NCI-H510A treated with DMSO at 0.1 percent for 48 hours (cell line): ENCODE results near the gene LMOD1.
"Not testable (repeated sequence)": the region's sequence is repeated elsewhere in the genome, so short reads cannot be mapped to it uniquely, and the experiment has no call there.

Source experiments
- DNase-seq: peaks from one replicate; lab custom pipeline; 2025; lab: John Stamatoyannopoulos, UW

Gene LMOD1

DNA sequence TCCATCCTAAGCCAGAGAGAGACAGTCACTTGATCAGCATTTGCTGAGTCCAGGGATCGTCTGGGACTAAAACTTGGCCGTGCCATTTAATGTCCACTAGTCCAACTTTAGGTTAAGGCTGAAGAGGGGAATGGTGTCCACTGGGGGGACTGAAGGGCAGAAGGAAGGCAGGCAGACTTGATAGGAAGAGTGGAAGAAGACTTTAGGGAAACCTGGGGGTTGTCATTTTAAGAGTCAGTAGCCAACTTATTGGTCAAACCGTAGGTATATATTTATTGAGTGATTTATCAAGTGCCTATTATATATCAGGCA lies 1.3 kb upstream of the LMOD1 start:
- no peak for DNase-seq

- DNase-seq: no peak
These were observed 505 bp downstream of the LMOD1 start for GRCh38 chr1:201945863-201946223.

GRCh38 chr1:201945157-201945556 lies 1.2 kb downstream of the LMOD1 start:
- DNase-seq: no peak

DNA sequence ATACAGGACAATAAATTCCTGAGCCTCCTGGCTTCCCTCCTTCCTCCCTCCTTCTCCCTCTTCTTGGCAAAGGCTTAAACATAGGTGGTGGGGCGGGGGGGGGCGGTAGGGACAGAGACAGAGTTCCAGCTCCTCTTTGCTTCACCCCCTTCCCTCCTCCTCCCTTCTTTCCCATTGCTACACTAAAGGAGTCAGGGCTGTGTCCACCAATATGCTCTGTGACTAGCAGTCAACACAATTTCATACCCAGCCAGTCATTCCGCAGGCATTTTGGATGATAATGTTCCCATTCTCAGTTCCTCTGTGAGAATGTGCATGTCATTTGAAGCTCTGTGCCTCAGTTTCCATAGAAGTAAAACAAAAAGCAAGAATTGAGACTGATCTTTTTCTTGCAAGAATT lies 1.7 kb downstream of the LMOD1 start:
- DNase-seq: no peak

GRCh38 chr1:201944002-201944401 lies 2.3 kb downstream of the LMOD1 start:
- DNase-seq: no peak

DNA sequence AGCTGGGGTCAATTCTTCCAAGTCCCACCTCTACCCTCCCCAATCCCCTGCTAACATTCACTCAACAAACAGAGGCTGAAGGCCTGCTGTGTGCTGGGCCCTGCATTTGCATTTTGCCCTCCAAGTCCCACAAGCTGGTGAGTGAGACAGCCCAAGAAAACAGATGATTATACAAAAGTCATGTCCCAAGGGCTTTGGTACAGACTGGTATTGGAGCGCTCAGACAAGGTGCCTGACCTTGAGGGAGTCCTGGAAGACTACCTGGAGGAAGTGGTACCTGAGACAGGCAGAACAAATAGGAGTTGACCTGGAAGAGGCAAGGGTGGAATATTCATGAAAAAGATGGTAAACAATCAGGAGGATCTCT lies 4.2 kb downstream of the LMOD1 start:
- DNase-seq: no peak

- peak; percentile 78 for DNase-seq
These were observed 4.8 kb downstream of the LMOD1 start for GRCh38 chr1:201941420-201942128.

DNA sequence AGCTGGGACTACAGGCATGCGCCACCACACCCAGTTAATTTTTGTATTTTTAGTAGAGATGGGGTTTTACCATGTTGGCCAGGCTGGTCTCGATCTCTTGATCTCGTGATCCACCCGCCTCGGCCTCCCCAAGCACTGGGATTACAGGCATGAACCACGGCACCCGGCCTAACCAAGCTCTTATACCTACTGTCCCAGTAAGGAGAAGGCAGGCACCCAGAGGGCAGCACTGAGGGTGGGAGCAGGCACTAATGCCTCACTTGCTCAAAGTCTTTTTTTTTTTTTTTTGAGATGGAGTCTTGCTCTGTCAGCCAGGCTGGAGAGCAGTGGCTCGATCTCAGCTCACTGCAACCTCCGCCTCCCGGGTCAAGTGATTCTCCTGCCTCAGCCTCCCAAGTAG lies 6.0 kb downstream of the LMOD1 start:
- DNase-seq: not testable (repeated sequence)

GRCh38 chr1:201939574-201939973 lies 6.8 kb downstream of the LMOD1 start:
- no peak for DNase-seq

- no peak for DNase-seq
These were observed 7.2 kb downstream of the LMOD1 start for GRCh38 chr1:201939148-201939547.

DNA sequence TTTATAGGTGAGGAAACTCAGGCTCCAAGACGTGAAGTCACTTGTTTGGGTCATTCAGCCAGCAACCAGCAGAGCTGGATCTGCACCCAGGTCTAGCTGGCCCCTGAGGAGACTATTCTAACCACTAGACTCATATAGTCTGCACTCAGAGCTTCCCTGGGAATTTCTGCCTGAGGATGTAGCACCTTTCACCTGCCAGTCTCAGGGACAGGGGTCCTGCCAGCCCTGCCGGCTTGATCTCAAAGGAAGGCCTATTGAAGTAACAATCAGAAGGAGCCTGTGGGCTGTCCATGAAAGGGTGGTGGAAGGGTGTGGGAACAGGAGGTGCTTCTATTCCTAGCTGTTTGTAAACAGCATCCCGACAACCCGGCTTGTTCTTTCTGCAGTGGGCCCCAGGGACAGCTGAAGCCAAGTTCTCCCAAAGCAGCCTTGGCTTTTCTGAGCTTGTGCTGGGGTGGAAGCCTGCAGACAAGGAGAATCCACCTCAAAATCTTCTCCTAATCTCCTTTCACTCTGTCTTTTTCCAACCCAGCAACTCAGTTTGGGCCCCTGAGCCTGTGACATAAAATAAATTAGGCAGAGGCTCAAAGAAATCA lies 7.8 kb downstream of the LMOD1 start:
- DNase-seq: no peak

DNA sequence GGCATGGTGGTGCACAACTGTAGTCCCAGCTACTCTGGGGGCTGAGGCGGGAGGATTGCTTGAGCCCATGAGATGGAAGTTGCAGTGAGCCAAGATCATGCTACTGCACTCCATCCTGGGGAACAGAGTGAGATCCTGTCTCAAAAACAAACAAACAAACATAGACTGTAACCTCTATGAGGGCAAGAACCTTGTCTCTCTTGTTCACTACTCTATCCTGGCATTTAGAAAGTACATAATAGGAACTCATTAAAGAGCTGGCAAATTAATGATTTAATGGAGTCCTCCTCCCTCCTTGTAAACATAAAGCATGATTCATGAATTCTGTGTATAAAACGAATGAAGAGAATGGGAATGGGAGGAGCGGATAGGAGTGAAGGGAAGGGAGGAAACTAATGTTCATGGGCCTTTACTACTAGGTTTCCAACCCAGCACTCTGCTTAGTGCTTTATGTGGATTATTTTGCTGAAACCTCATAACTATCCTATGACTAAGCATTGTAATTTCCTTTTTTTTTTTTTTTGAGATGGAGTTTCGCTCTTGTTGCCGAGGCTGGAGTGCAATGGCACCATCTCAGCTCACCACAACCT lies 8.6 kb downstream of the LMOD1 start:
- no peak for DNase-seq

DNA sequence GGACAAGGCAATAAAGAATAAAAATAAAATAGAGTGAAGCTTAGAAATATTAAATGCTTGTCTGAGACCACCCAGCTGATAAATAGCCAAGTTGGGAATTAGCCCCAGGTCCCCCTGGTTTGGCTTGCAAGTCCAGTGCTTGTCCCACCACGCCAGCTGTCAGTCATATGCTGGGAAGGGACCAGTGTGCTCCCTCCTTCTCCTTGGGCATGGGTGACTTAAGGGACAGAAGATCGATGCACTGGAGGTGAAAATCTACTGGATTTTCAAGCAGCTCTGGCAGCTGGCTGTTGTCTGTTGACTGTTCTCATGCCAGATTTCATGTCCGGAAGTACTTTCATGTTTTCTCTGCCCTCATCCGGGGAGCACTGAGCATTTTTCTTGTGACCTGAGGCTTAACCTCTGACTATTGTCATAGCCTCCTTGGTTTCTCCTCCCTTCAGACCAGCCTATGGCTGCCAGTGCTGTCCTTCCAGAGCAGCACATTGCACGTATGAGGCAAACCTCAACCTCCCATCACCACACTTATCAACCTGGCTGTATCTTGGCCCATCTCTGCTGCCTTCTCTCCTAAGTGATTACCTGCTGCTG lies 12.4 kb downstream of the LMOD1 start:
- no peak for DNase-seq

DNA sequence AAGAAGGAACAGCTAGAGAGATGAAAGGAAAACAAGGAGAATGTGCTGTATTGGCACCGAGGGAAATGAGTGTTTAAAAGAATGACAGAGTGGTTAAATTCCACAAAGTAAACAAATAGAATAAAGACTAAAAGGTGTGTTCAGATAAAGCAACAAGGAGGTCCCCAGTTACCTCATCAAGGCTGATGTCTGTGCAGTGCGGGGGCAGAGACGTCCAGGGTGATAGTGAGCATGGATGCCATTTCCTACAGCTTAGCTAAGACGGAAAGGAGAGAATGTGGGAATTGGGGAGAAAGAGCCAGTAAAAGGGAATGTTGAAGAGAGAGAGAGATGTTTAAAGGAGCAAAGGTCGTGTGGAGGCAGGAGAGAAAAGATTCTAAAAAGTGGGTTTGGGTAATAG lies 15.5 kb downstream of the LMOD1 start:
- DNase-seq: no peak

GRCh38 chr1:201930137-201930536 lies 16.2 kb downstream of the LMOD1 start:
- DNase-seq: no peak

- no peak for DNase-seq
These were observed 18.1 kb downstream of the LMOD1 start for GRCh38 chr1:201928266-201928665.

DNA sequence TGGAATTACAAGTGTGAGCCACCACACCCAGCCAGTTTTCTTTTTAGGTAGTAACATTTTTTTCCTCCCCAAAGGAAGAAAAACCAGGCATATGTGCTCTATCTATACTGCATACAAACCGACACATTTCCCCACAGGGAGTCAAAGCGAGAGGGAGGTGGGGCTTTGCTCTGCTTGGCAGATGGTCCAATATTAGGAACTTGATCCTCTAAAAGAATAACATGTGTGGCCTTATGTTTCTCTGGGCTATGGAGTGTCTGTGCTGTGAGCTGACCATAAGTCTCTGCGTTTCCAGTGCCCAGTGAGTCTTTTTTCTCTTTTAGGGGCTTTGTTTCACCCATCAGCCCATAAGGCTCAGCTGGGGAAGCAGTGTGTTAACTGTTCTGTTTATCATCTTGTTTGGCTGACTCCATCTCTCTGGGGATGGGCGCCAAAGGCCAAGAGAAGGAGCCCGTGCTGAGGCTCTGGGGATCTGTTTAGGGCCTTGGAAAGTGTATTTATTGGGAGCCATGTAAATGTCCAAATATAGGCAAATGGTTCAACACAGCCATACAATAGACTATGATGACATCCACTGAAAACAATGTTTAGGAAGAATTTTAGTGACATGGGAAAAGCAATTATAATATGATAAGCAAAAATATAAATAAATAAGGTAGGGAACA lies 20.2 kb downstream of the LMOD1 start:
- no peak for DNase-seq

DNA sequence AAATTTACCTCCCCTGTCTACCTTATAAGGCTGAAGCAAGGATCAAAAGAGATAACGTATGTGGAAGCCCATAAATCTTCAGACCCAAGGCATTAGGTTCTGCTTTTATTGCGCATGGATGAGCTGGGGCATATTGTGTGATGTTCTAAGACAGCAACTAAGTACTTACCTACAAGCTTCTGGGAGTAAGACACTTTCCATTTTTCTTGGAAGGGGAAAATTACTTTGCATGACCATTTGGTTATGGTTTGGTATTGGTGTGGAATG lies 21.1 kb downstream of the LMOD1 start:
- DNase-seq: no peak

GRCh38 chr1:201921952-201922558 lies 24.3 kb downstream of the LMOD1 start:
- DNase-seq: no peak

DNA sequence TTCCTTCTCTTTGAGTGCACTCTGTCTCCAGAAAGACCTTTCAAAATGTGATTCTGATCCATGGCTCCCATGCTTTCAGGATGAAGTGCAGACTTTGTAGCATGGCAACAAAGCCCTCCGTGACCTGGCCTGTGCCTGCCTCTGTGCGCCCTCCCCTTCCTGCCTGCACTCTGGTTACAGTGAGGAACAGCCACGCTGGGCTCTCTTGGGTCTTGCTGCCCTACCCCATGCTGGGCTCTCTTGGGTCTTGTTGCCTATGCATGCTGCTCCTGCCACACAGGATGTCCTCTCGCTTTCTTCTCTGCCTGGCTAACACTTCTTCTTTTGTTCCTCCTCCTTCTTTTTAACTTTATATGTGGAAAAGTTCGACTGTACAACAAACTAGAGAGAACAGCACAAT lies 28.0 kb downstream of the LMOD1 start:
- DNase-seq: no peak

GRCh38 chr1:201917362-201918033 lies 28.9 kb downstream of the LMOD1 start:
- no peak for DNase-seq

GRCh38 chr1:201916649-201917249 lies 29.6 kb downstream of the LMOD1 start:
- DNase-seq: no peak
